Stimulated activated CD4-positive, alpha-beta T cell treated with anti-CD3 and anti-CD28 coated beads, Interleukin-15, amount 100 ng/mL, for 24 hours (primary cell): ENCODE data around the gene NDUFS8.

Experiments used
- DNase-seq: peaks from one replicate; pipeline ENCODE4 v3.0.0-alpha.2; 2020

NDUFS8 gene

DNA sequence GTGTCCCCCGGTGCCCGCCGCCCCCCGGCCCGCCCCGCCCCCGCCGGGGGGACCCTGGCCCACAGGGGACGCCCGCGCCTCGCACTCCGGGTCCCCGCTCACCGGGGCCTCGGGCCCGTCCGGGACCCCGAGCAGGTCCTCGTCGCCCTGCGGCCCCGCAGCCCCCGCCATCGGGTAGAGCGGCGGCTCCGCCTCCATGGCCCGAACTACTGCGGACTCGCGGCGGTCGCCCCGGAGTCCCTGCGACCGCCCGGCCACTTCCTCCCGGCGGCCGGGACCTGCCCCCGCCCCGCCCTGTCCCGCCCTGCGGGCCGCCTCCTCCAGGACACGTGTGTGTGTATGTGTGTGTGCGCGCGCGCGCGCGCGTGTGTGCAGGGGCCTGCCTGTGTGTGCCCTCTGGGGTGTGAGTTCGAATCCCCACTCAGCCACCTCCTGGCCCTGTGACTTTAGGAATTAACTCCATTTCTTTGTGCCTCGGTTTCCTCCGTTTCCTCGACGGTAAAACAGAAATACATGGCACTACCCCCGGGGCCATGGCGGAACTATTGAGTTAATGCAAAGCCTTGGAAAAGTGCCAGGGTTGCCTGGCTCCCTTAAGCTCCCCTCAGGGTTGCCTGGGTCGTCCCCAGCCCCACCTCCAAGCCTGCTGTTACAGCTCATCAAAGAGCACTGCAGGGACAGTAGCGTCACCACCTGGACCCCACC, 26.5 kb upstream of the NDUFS8 start, which contains the start of gene UNC93B1:
TSS of gene UNC93B1 (minus strand) at position 252 of the 705 bp plus-strand sequence. CDS start at position 198, 54 bp downstream.
- DNase-seq, result peak; percentile 91

DNA sequence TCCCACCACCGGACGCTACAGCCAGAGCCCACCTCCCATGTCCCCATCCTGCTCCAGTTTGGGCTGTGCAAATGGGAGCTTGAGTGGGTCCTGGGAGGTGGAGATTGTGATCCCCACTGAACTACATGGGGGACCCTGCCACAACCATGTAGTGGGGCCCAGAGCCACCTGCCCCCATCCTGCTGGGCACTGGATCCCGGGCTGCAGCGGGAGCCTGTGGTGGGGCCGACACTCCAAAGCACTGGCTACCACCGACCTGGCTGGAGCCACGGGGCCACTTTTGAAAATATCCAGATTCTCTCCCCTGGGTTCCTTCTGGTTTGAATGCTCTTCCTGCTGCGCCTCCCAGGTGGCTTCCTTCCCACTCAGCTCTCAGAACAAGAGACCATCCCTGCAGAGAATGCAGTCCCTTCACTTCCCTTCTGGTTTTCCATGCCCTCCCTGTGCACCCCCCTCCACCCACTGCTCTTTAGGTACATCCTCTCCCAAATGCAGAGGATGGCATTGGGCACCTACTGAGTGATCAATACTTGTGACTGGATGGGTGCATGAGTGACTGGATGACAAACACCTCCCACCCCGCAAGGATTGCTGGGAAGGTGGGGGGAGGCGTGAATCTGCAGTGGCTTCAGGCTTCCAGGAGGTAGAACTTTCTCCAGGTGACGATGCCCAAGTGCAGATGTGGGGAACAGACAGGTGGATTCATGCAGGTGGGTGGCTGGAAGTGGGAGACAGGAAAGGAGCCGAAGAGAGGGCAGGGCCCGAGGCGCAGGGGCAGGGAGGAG, 25.7 kb upstream of the NDUFS8 start:
- no peak for DNase-seq

GRCh38 chr11:68006606-68007166, 23.8 kb upstream of the NDUFS8 start:
- DNase-seq, result no peak

- no peak for DNase-seq
Measured at GRCh38 chr11:68007498-68008380, 22.7 kb upstream of the NDUFS8 start.

DNA sequence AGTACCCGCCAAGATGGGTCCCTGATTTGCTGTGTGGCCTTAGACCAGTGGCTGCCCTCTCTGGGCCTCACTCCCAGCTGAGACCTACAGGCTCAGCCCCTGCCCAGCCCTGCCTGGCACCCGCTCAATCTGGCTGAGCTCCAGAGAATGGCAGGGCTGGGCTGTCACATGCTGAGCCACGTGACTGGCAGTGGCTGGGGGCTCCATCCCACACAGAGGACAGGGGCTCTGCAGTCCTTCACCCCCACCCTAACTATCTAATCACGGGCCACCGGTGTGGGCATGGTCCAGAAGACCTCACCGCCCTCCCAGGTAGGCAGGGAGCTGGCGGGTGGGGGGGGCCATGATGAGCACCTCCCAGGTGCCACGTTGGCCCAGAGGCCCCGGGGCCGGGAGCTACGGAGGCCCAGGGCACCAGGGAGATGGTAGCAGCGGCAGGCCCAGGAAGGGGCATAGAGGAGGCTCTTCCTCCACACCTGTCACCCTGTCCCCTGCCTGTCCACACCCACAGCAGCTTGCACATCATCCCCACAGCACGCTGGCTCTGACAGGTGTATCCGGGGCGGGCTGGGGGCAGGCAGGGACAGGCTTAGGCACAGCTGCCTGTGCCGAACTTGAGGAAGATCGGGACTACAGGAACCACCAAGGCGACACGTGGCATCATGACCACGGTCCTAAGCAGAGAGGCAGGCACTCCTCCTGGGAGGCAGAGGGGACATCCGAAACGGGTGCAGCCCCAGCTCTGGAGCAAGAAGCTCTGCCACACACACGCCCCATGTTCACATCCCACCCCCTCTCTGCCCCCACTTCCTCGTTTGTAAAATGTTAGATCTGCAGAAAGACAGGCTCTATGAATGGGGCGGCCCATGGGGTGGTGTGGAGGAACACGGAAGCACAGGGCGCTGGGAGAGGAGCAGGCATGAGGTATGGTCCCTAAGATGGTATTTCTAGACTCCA, 21.8 kb upstream of the NDUFS8 start:
- DNase-seq, result no peak

GRCh38 chr11:68009391-68010089, 20.9 kb upstream of the NDUFS8 start:
- peak; percentile 22 for DNase-seq

DNA sequence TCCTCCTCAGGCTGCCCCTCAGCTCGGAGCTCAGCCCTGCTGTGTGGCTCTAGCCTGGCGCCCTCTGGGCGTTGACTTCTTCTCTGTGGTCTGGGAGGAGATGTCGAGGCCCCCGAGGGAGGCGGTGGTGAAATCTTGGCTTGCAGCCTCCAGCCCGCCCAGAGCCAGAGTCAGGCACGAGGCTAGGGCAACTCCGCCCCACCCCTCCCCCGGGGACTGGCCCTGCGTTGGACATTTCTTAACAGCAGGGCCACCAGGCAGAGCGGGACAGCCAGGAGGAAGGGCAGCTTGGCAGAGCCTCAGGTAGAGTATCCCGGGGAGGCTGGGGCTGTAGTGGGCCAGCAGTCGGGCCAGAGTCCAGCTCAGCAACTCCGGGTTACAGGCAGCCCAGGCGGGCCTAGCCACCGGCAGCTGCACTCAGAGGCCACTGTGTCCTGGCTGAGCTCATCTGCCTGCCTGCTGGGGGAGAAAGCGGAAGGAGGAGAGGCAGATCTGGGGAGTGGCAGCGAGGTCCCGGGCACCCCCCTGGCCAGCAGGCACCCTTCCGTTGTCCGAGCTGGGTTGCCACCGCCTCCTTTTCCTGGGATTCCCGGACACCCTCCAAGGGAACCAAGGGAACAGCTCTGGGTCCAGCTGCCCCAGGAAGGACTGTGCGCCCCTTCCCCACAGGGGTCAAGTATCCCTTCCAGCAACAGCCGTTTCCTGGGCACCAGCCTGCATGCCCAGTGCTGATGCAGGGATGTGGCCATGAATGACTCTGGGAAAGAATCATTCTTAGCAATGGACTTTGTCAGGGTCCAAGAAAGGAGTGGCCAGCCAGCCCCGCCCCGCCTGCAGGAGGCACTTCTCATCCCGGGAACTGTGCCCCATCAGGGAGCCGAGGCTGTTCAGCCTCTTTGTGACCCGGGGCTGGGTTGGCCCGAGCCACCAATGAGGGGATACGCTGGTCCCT, 20.1 kb upstream of the NDUFS8 start, which contains the start of gene ALDH3B1:
TSS of gene ALDH3B1 (plus strand) at position 238 of the 952 bp plus-strand sequence. CDS start 4,971 bp downstream, outside the sequence.
- DNase-seq, result no peak

DNA sequence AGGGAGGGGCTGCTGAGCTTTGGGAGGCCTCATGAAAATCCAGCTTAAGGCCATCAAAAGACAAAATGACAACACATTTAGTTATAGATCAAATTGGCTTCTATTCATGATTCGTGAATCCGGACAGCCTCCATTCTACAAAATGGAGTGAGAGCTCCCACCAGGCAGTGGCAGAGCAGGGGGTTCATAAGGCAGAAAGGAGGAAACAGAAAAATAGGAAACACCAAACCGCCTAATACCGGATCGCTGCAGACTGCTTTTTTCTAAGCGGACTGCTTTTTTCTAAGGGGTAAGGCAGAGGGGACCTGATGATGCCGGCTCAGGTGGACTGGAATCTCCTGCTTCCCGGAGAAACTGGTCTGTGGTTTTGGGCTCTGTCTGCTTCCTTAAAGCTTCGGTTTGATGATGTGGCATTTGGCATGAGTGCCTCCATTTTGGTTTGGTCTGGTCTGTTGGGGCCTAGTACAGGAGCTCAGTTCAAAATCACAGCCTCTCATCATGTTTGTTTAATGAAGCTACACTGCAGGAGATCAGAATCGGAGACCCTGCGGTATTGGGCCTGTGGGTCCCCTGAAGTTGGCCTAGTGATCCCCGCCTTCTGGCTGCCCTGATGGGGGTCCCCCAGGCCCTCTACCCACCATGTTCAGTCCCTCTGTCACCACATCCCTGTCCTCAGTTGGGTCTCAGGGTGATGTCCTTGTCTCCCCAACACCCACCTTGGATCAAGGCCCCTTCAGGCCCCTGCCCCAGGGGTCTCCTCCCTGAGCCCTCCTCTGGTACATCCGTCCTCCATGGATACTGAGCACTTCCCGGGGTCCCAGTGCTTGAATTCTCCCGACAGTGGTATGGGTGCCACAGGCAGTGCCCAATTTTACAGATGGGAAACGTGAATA, 19.2 kb upstream of the NDUFS8 start:
- no peak for DNase-seq

DNA sequence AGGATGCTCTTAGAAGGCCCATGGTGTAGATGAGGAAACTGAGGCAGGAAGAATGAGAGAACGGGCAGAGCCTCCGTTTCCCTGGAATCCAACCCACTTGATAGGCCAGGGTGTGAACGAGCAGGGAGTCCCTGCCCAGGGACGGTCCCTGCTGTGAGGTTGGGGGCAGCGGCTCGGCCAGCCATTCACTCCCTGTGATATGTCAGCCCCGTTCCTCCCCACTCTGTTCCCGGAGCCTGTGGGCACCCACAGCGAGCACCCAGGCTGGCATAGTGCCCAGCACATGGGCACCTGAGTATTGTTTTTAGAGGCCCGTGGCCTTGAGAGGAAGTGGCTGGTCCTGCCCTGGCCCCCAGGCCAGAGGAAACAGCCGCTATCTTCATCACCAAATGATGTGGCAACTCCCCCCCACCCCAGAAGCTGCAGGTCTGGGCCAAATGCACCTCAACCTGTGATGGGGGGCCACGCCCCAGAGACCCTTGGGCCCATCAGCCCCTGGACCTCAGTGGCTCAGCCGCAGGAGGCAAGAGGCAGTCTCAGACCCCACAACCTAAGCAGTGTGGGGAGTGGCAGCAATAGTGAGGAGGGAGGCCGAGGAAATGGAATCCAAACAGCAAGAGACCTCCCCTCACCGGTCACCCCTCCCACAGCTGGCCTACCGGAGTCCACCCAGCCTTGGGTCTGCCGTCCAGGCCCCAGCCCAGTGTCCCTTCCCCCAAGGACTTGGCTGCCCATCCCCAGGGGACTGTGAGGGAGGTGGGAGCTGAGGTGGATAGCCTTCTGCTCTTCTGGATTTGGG, 18.2 kb upstream of the NDUFS8 start:
- DNase-seq, result no peak

- no peak for DNase-seq
Measured at GRCh38 chr11:68012843-68013610, 17.5 kb upstream of the NDUFS8 start.

GRCh38 chr11:68013611-68014156, 16.8 kb upstream of the NDUFS8 start:
- DNase-seq, result no peak

GRCh38 chr11:68014157-68014946, 16.1 kb upstream of the NDUFS8 start:
- no peak for DNase-seq

GRCh38 chr11:68014947-68015447, 15.5 kb upstream of the NDUFS8 start:
- DNase-seq, result no peak

DNA sequence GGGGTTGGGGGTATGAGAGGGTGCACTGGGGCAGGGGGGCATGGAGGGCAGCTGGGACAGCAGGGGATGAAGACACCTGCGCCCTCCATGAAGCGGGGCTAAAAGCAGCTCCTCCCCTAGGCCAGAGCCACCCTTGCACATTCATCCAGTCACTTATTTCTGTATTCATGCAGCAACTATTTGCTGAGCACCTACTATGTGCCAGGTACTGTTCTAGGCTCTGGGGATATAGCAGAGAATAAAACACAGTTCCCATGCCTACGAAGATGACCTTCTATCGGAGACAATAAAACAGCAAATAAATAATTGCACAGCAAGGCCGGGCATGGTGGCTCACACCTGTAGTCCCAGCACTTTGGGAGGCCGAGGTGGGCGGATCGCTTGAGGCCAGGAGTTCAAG, 15.0 kb upstream of the NDUFS8 start:
- no peak for DNase-seq

DNA sequence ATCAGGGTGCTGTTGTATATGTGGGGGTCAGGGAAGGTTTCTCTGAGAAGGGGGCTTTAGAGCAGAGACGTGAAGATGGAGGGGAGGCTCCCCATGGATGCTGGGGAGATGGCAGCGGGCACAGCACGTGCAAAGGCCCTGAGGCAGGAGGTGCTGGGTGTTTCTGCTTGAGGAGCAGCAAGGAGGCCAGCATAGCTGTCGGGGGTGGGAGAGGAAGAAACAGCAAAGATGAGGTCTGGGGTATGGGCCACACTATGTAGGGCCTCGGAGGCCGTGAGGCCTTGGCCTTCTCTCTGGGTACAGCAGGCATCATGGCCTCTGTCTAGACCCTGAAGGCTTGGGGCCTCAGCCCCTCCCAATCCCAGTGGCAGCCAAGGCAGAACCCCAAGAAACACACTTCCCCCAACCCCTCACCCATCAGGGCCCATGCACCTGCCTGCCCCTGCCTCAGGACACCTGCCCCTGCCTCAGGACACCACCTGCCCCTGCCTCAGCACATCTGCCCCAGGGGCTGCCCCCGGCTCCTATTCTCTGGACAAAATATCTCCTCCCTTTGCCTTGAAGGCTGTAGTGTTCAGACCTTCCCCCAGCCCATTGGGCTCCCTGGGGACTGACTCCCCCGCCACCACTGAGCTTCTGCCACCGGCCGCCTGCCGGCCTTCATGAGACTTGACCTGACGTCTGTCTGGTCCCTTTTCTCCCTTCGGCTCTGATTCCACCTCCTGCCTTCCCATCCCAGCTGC, 14.1 kb upstream of the NDUFS8 start:
- DNase-seq, result no peak
